Sigmoid colon (tissue), 7 donors: Measurements from ENCODE around the gene TPGS2. TPM values are rescaled to one million over a fixed set of nuclear protein-coding genes. Genes with fewer than 3 reads are reported as not detected.

ENCODE experiments used
- DNase-seq: peaks from one replicate; pipeline ENCODE4 v3.0.0-alpha.2; 2019
- H3K27ac ChIP-seq, 4 donors: fragments of 200-600 bp; sonication (generic); one replicate each; pipeline ENCODE4 v1.5.1; 2016 to 2019; ENCODE audit warnings: mild to moderate bottlenecking in 1 of 4
- H3K27me3 ChIP-seq, 3 donors: fragments of 200-600 bp; sonication (generic); one replicate each; pipeline ENCODE4 v1.5.1; 2019; ENCODE audit warnings: mild to moderate bottlenecking in 1 of 3
- H3K36me3 ChIP-seq, 4 donors: fragments of 200-600 bp; sonication (generic); one replicate each; pipeline ENCODE4 v1.5.1; 2016 to 2019
- H3K4me1 ChIP-seq, 4 donors: fragments of 200-600 bp; sonication (generic); one replicate each; pipeline ENCODE4 v1.5.1; 2017 to 2019
- H3K4me3 ChIP-seq, 4 donors: fragments of 200-600 bp; sonication (generic); one replicate each; pipeline ENCODE4 v1.5.1; 2017 to 2019; ENCODE audit warnings: mild to moderate bottlenecking in 2 of 4, moderate library complexity in 1 of 4
- H3K9me3 ChIP-seq, 4 donors: fragments of 200-600 bp in 3 of 4; sonication (generic) in 3 of 4; one replicate each; pipeline versions ENCODE4 v1.5.1 to v1.6.1; 2013 to 2019
- CTCF ChIP-seq, 4 experiments: fragments of 450-650 bp in 3 of 4; fragments of 200-600 bp in 1 of 4; IDR thresholded peaks; one replicate each; pipeline ENCODE4 v1.5.1; 2016 to 2019; ENCODE audit warnings: antibody characterized with exemption in 4 of 4, mild to moderate bottlenecking in 3 of 4, moderate library complexity in 2 of 4
- EP300 ChIP-seq, 4 donors: sonication (generic); formaldehyde crosslinking; IDR thresholded peaks; one replicate each; pipeline ENCODE4 v1.6.1; 2017; ENCODE audit warnings: antibody characterized with exemption in 4 of 4
- POLR2A ChIP-seq, 2 donors: fragments of 450-650 bp; IDR thresholded peaks; one replicate each; pipeline ENCODE4 v1.6.1; 2016; ENCODE audit warnings: antibody characterized with exemption in 2 of 2, mild to moderate bottlenecking in 2 of 2, moderate library complexity in 2 of 2
- POLR2AphosphoS5 ChIP-seq, 4 donors: sonication (generic); formaldehyde crosslinking; IDR thresholded peaks; one replicate each; pipeline ENCODE4 v1.6.1; 2017; ENCODE audit warnings: antibody characterized with exemption in 4 of 4
- WGBS, 2 donors: extraction: QIAGEN DNeasy Blood & Tissue Kit; methylation state at CpG; one replicate each; pipeline ENCODE4 v1.1.7; 2013; 5-methylcytosine and 5-hydroxymethylcytosine counted together
- intact Hi-C: fragments of 100-400 bp; cut with DNase I; formaldehyde crosslinking; loops from one replicate; pipeline ENCODE4 v1.15.1; 2023
- polyA plus RNA-seq, 3 donors: library from polyadenylated mRNA; stranded (reverse); fragments of 200-250 nt; gene quantifications; one replicate each; pipeline ENCODE4 v1.2.3, GENCODE V29; 2013
- total RNA-seq, 4 donors: library from RNA; depleted of rRNA; stranded (reverse); fragments of >200 nt; gene quantifications; one replicate each; pipeline ENCODE4 v1.1.0, GENCODE V29; 2016
- donor health status: healthy with polysubstance abuse.
- donor health status: Bipolar disorder and iron deficiency.
- donor health status: healthy.

TPGS2 gene
- total and polyA plus RNA-seq, 7 donors: 43.2 to 96.9 (median 62.6) TPM

GRCh38 chr18:36783792-36784191, 45.0 kb downstream of the TPGS2 start:
- H3K36me3 ChIP-seq: peaks cover 0 to 37% (median 11%) of the 10 kb centered on the region in 4 donors
- intact Hi-C loops: no loop called here
- peaks cover 0 to 7% (median 0%) of the 10 kb centered on the region in 4 donors for H3K4me1 ChIP-seq
- TF ChIP-seq POLR2A (IDR thresholded peaks at IDR 0.05) (no peak), POLR2AphosphoS5 (IDR thresholded peaks at IDR 0.05) (no peak), EP300 (IDR thresholded peaks at IDR 0.05) (no peak), CTCF (IDR thresholded peaks at IDR 0.05) (no peak)
- 96 to 97% methylated on average over 5 of the region's 5 CpGs for WGBS, 2 donors
- no peaks in the 10 kb centered on the region for H3K9me3 ChIP-seq
- no peaks in the 10 kb centered on the region for H3K27me3 ChIP-seq
- no peak overlapping the region for H3K27ac ChIP-seq
- H3K4me3 ChIP-seq: no peak overlapping the region
- no peak for DNase-seq

- no peak for DNase-seq
- no peaks in the 10 kb centered on the region for H3K27me3 ChIP-seq
- H3K4me1 ChIP-seq: peaks cover 0 to 7% (median 0%) of the 10 kb centered on the region in 4 donors
- H3K36me3 ChIP-seq: peaks cover 0 to 37% (median 11%) of the 10 kb centered on the region in 4 donors
- TF ChIP-seq POLR2A (IDR thresholded peaks at IDR 0.05): no peak
- no peak for TF ChIP-seq CTCF (IDR thresholded peaks at IDR 0.05)
- TF ChIP-seq POLR2AphosphoS5 (IDR thresholded peaks at IDR 0.05): no peak
- TF ChIP-seq EP300 (IDR thresholded peaks at IDR 0.05): no peak
- no peak overlapping the region for H3K4me3 ChIP-seq
- H3K9me3 ChIP-seq: no peaks in the 10 kb centered on the region
- intact Hi-C loops: no loop called here
- H3K27ac ChIP-seq: no peak overlapping the region
- WGBS, 2 donors: 88% methylated on average over 9 of the region's 9 CpGs
Measured at GRCh38 chr18:36782710-36783109, 46.1 kb downstream of the TPGS2 start.

- H3K9me3 ChIP-seq: no peaks in the 10 kb centered on the region
- intact Hi-C loops: no loop called here
- 68 to 81% methylated on average over 2 of the region's 2 CpGs for WGBS, 2 donors
Measured at GRCh38 chr18:36780748-36781147, 48.1 kb downstream of the TPGS2 start.

GRCh38 chr18:36777566-36777965, 51.2 kb downstream of the TPGS2 start:
- Histone ChIP-seq H3K36me3 (peaks cover 0 to 43% (median 12%) of the 10 kb centered on the region in 4 donors), H3K4me3 (no peak overlapping the region), H3K27me3 (no peaks in the 10 kb centered on the region), H3K9me3 (no peaks in the 10 kb centered on the region), H3K27ac (no peak overlapping the region), H3K4me1 (no peaks in the 10 kb centered on the region)
- TF ChIP-seq POLR2AphosphoS5 (IDR thresholded peaks at IDR 0.05): no peak
- no peak for TF ChIP-seq CTCF (IDR thresholded peaks at IDR 0.05)
- TF ChIP-seq POLR2A (IDR thresholded peaks at IDR 0.05): no peak
- TF ChIP-seq EP300 (IDR thresholded peaks at IDR 0.05): no peak
- intact Hi-C loops: no loop called here
- WGBS, 2 donors: 93 to 100% methylated on average over 1 of the region's 1 CpG
- no peak for DNase-seq

More at GRCh38 chr18:36780748-36781147, 48.1 kb downstream of the TPGS2 start:
- no peak overlapping the region for H3K4me3 ChIP-seq
- no peak overlapping the region for H3K27ac ChIP-seq
- no peaks in the 10 kb centered on the region for H3K27me3 ChIP-seq
- no peaks in the 10 kb centered on the region for H3K4me1 ChIP-seq
- TF ChIP-seq POLR2AphosphoS5 (IDR thresholded peaks at IDR 0.05) (no peak), POLR2A (IDR thresholded peaks at IDR 0.05) (no peak), EP300 (IDR thresholded peaks at IDR 0.05) (no peak), CTCF (IDR thresholded peaks at IDR 0.05) (no peak)
- no peak for DNase-seq
- peaks cover 0 to 37% (median 11%) of the 10 kb centered on the region in 4 donors for H3K36me3 ChIP-seq

- DNase-seq: no peak
- TF ChIP-seq CTCF (IDR thresholded peaks at IDR 0.05) (no peak), EP300 (IDR thresholded peaks at IDR 0.05) (no peak), POLR2AphosphoS5 (IDR thresholded peaks at IDR 0.05) (no peak), POLR2A (IDR thresholded peaks at IDR 0.05) (no peak)
- no peaks in the 10 kb centered on the region for H3K4me1 ChIP-seq
- no peaks in the 10 kb centered on the region for H3K27me3 ChIP-seq
- intact Hi-C loops: no loop called here
- H3K4me3 ChIP-seq: no peak overlapping the region
- peaks cover 0 to 34% (median 12%) of the 10 kb centered on the region in 4 donors for H3K36me3 ChIP-seq
- H3K27ac ChIP-seq: no peak overlapping the region
- H3K9me3 ChIP-seq: no peaks in the 10 kb centered on the region
- 93 to 94% methylated on average over 5 of the region's 5 CpGs for WGBS, 2 donors
Measured at GRCh38 chr18:36776650-36777049, 52.2 kb downstream of the TPGS2 start.
